HG03108 (cell line): ENCODE results near the gene TEX44.
A peak's percentile ranks its signal among the peaks of the same experiment; 100 is the strongest.
"Not testable (repeated sequence)": the region's sequence is repeated elsewhere in the genome, so short reads cannot be mapped to it uniquely, and the experiment has no call there.

Source experiments
- ATAC-seq: cut with Tn5 transposase; IDR thresholded peaks from one replicate; pipeline ENCODE4 v1.9.1; 2021; ENCODE audit warnings: moderate library complexity; ENCODE audit not compliant: unreplicated experiment

The TEX44 gene

GRCh38 chr2:231570915-231571314 is 21.7 kb upstream of the TEX44 start:
- ATAC-seq, result not testable (repeated sequence)

DNA sequence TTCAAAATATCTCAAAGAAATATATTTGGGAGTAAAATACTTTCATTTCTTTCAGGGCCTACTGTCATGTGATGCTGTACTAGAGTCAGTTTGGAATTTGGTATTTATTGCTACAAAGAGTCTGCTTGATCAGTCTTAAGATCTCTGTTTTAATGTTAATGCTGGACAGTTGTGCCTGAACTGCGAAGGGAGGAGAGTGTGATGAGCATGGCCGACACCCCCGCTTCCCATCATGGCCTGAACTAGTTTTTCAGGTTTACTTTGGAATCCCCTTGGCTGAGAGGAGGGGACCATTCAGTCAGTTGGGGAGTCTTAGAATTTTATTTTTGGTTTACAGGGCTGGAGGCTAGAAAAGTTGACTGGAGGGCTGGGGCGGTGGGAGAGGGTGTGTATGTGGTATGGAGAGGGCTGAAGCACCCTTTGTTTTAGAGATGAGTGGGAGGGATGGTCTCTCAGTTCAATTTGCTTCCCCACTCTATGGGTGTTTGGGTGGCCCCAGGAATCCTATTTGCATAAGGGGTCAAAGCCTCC is 20.9 kb upstream of the TEX44 start:
- no peak for ATAC-seq

DNA sequence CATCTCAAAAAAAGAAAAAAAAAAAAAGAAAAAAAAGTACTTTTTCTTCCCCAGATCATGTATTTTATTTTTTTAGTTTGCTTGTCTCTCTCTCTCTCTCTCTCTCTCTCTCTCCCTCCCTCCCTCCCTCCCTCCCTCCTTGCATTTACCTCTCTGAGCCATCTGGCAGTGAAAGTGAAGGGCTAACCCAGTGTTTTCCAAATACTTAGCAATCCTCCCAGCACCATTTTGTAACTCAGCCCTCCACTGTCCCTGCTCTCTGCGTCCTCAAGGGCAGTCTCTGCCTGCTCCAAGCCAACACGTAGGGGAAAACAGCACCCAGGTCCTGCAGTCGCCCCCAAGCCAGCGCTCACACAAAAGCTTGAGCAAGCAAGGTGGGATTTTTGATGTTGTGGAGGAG is 19.6 kb upstream of the TEX44 start:
- ATAC-seq, result no peak

- no peak for ATAC-seq
These were observed 18.8 kb upstream of the TEX44 start for GRCh38 chr2:231573698-231574421.

DNA sequence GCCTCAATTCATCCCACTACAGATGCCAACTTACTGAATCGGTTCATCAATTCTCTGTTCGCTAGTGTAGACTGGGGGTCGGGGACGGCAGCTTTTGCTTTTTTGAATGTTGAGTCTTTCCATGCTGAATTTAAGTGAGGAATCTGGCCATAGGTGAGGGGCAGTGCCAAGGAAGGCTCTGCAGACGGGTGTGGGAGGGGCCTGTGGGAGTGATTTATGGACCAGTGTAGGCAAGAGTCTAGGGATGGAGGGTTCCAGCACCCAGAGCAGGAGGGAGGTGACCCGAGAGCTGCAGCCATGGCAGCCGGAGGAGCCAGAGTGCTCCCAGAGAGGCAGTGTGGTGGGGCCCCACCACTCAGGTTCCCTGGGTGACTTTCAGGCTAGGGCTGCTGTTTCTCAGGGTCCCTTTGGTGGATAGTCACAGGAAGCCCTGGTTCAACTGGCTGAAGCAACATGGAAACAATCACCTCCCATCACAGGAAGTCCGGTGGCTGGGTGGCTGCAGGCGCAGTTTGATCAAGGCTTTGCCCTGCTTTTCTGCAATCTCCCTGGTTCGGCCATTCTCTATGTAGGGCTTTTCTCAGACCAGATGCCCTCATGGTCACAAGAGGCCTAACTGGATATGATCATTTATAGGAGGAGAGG is 16.9 kb upstream of the TEX44 start:
- ATAC-seq, result no peak

DNA sequence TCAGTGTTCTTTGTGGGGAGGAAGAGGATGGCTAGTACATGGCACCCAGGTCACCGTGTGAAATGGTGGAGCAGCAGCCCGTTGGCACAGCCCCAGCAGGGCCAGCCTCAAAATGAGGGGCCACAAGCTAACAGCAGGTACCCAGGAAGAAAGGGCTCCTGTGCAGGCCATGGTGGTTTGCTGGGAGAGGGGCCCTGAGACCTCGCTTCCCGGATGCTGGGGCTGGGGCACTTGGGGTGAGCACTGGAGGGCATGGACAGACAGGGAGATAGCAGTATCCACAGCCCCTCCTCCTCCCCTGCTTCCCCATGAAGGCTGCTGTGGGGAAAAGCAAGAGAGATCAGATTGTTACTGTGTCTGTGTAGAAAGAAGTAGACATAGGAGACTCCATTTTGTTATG is 16.2 kb upstream of the TEX44 start:
- ATAC-seq, result no peak

DNA sequence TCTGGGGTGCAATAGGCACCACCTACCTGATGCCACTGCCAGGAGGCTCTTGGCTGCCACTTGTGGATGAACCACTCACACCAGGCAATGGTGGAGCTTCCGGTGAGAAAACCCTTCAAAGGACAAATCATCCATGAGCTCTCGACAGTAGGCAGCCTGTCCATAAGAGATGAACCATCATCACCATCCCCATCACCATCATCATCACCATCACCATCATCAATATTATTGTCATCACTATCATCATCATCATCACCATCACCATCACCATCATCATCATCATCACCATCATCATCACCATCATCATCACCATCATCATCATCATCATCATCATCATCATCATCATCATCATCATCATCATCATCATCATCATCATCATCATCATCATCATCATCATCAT is 14.0 kb upstream of the TEX44 start:
- ATAC-seq, result not testable (repeated sequence)

DNA sequence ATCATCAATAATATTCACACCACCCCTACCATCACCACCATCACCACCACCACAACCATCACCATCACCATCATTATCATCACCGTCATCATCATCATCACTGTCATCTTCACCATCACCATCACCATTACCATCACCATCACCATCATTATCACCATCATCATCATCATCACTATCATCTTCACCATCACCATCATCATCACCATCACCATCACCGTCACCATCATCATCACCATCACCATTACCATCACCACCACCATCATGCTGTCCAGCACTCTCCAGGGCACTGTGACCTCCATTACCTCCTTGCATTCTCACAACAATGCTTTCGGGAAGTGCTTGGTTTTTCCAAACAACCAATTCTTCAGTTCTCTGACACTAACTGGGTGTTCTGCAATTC is 13.1 kb upstream of the TEX44 start:
- ATAC-seq, result no peak

DNA sequence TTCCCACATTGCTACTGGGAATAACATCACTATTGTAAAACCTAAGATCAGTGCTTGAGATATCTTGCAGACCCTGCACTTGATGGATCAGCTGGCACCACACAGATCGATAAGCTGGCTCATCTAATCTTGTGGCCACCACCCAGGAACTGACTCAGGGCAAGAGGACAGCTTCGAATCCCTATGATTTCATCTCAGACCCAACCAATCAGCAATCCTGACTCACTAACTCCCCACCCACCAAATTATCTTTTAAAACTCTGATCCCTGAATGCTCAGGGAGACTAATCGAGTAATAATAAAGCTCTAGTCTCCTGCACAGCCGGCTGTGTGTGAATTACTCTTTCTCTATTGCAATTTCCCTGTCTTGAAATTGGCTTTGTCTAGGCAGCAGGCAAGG is 11.3 kb upstream of the TEX44 start:
- ATAC-seq, result no peak

- no peak for ATAC-seq
These were observed 8.7 kb upstream of the TEX44 start for GRCh38 chr2:231583982-231584381.

DNA sequence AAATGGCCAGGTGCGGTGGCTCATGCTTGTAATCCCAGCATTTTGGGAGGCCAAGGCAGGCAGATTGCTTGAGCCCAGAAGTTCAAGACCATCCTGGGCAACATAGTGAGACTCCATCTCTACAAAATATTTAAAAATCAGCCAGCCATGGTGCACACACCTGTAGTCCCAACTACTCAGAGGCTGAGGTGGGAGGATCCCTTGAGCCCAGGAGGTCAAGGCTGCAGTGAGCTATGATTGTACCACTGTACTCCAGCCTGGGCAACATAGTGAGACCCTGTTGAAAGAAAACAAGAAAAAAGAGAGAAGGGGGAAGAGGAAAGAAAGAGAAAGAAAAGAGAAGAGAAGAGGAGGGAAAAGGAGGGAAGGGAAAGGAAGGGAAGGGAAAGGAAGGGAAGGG is 4.9 kb upstream of the TEX44 start:
- ATAC-seq, result not testable (repeated sequence)

- ATAC-seq, result no peak
These were observed 3.0 kb upstream of the TEX44 start for GRCh38 chr2:231589656-231590055.

DNA sequence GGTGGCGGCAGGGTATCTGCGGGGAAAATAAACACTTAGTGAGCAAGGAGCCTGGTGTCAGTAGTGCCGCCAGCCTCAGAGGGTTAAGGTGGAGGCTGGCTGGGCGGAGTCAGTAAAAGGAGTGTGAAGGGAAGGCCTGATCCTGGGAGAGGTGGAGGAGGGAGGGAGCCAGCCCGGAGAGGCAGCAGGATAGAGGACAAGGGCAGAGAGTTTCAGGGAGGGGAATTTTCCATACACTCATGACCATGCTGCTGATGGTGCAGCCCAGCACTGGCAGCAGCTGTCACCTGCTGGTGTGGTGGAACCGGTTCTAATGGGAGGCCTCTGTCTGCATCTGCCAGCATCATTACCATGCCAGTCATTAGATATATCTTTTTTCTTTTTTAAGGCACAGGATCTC is 2.0 kb upstream of the TEX44 start:
- no peak for ATAC-seq

GRCh38 chr2:231593666-231594065 is 1.0 kb downstream of the TEX44 start:
- ATAC-seq, result no peak

DNA sequence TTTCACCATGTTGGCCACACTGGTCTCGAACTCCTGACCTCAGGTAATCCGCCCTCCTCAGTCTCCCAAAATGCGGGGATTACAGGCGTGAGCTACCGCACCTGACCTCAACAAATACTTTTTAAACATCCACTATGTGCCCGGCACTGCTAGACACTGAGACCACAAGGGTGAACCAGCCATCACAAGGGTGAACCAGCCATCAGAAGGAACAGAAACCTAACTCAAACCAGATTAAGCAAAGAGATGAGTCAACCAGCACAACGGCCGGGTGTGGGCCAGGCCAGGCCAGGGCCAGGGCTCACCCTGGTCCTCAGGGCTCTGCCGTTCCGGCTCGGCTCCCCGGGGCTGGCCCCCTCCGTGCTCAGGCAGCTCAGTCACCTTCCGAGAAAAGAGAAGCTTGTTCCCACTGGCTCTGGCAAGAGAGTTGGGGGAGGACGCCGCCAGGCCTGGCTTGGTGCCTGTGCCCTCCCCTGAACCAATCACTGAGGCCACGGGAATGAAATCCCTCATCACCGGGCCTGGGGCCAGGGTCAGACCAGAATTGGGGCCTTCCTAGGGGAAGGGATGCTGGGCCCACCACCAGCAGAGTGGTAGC is 4.4 kb downstream of the TEX44 start:
- ATAC-seq, result peak; percentile 80

GRCh38 chr2:231597627-231598026 is 5.0 kb downstream of the TEX44 start:
- no peak for ATAC-seq

DNA sequence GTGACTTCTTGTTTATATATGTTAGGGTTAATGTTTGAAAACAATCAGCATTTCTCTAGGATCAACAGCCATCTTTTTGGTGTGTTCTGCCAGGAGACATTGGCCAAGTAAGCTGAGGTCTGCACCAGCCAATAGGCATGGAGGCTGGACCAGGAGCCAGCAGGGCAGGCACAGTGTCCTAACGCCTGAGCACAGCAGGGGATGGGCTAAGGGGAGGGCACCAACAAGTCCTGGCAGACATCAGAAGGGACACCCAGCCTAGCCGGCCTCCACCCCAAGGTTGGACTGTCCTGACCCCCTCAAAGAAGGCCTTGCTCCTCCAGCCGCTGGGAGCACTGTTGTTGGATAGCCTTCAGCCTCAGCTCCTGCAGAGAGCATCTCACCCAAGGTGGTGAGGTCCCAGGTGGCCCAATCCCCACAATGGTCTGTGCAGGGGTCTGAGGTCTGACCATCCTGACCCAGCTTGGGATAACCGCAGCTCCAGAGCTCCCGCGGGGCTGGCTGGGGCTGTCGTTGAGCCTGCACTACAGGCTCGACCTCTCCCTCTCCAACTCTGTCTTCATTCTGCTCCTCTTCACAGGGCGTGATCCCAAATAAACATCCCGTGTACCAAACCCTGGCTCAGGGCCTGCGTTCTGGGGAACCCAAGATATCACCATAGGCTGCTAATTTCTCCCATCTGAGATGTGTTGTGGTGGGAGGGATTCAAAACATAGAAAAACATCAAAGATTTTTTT is 8.1 kb downstream of the TEX44 start:
- no peak for ATAC-seq

DNA sequence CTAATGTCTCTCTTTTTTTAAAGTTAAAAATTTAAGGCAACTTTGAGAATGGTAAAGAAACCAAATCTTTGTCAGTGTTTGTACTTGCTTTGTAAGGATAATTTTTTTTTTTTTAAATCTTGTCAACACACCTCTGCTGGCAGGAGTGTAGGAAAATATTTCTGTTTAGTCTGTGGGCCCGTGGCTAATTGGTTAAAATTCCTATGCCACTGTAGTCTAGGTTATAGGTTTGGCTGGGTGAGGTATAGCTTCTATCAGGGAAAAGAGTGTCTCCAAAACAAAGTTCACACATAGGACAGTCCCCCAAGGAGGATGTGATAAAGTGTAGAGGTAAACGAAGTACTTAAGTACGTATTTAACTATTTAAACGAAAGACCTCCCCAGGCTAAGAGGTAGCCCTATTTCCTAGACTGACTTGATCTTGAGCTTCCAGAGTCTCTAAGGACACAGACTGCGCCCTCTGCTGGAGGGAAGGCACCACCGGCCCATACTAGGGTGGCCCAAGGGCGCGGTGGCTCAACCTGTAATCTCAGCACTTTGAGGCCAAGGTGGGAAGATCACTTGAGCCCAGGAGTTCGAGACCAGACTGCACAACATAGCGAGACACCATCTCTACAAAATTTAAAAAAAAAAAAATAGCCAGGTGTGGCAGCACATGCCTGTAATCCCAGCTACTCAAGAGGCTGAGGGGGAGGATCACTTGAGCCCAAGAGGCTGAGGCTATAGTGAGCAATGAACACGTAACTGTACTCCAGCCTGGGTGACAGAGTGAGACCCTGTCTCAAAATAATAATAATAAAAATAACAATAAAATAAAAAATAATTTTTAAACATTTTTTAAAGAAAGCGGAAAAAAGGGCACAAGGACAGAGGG is 8.9 kb downstream of the TEX44 start:
- ATAC-seq, result no peak

GRCh38 chr2:231602859-231603467 is 10.3 kb downstream of the TEX44 start:
- no peak for ATAC-seq

- peak; percentile 37 for ATAC-seq
These were observed 11.5 kb downstream of the TEX44 start for GRCh38 chr2:231604101-231604684.
